HG03280 (cell line): ENCODE results near the gene TELO2.
"Not testable (repeated sequence)": the region's sequence is repeated elsewhere in the genome, so short reads cannot be mapped to it uniquely, and the experiment has no call there.

Experiments
- ATAC-seq: cut with Tn5 transposase; IDR thresholded peaks from one replicate; pipeline ENCODE4 v1.9.1; 2021; ENCODE audit warnings: mild to moderate bottlenecking, moderate library complexity; ENCODE audit not compliant: unreplicated experiment

TELO2 gene

GRCh38 chr16:1457489-1458245 lies 35.5 kb upstream of the TELO2 start:
- ATAC-seq: no peak

GRCh38 chr16:1458336-1458976 lies 34.7 kb upstream of the TELO2 start:
- ATAC-seq: no peak

GRCh38 chr16:1458977-1459341 lies 34.2 kb upstream of the TELO2 start:
- no peak for ATAC-seq

- ATAC-seq: no peak
Measured at GRCh38 chr16:1459967-1460366, 33.2 kb upstream of the TELO2 start.

GRCh38 chr16:1460602-1461138 lies 32.5 kb upstream of the TELO2 start:
- no peak for ATAC-seq

- no peak for ATAC-seq
Measured at GRCh38 chr16:1461146-1461545, 32.0 kb upstream of the TELO2 start.

GRCh38 chr16:1464196-1464893 lies 28.8 kb upstream of the TELO2 start:
- no peak for ATAC-seq

GRCh38 chr16:1464894-1465566 lies 28.1 kb upstream of the TELO2 start:
- no peak for ATAC-seq

GRCh38 chr16:1465567-1465915 lies 27.6 kb upstream of the TELO2 start:
- no peak for ATAC-seq

- no peak for ATAC-seq
Measured at GRCh38 chr16:1466054-1466453, 27.1 kb upstream of the TELO2 start.

GRCh38 chr16:1466968-1467521 lies 26.1 kb upstream of the TELO2 start:
- ATAC-seq: no peak

- no peak for ATAC-seq
Measured at GRCh38 chr16:1468426-1468810, 24.7 kb upstream of the TELO2 start.

GRCh38 chr16:1469141-1469540 lies 24.0 kb upstream of the TELO2 start:
- not testable (repeated sequence) for ATAC-seq

GRCh38 chr16:1469693-1470201 lies 23.4 kb upstream of the TELO2 start:
- no peak for ATAC-seq

GRCh38 chr16:1470481-1471251 lies 22.5 kb upstream of the TELO2 start:
- no peak for ATAC-seq

- no peak for ATAC-seq
Measured at GRCh38 chr16:1471569-1472194, 21.5 kb upstream of the TELO2 start.

GRCh38 chr16:1472974-1473373 lies 20.2 kb upstream of the TELO2 start:
- no peak for ATAC-seq

GRCh38 chr16:1474082-1474795 lies 18.9 kb upstream of the TELO2 start:
- no peak for ATAC-seq
